Endothelial cell (in vitro differentiated cells): ENCODE data around the gene SYCE3. TPM values are rescaled to one million over a fixed set of nuclear protein-coding genes. Genes with fewer than 3 reads are reported as not detected.
"Not testable (repeated sequence)": the region's sequence is repeated elsewhere in the genome, so short reads cannot be mapped to it uniquely, and the experiment has no call there.

Experiments used
- DNase-seq: peaks from one replicate; pipeline ENCODE4 v3.0.0; 2021; ENCODE audit warnings: low spot score
- H3K27ac Mint-ChIP-seq: one replicate; pipeline ENCODE4 v1.8.0; 2021; ENCODE audit warnings: mixed read lengths, inconsistent platforms; ENCODE audit not compliant: unreplicated experiment
- H3K27me3 Mint-ChIP-seq: one replicate; pipeline ENCODE4 v1.8.0; 2021; ENCODE audit warnings: mild to moderate bottlenecking, moderate library complexity, mixed read lengths, inconsistent platforms; ENCODE audit not compliant: unreplicated experiment
- H3K36me3 Mint-ChIP-seq: one replicate; pipeline ENCODE4 v1.8.0; 2021; ENCODE audit warnings: mild to moderate bottlenecking, low read depth, mixed read lengths, inconsistent platforms; ENCODE audit not compliant: unreplicated experiment
- H3K4me1 Mint-ChIP-seq: one replicate; pipeline ENCODE4 v1.8.0; 2021; ENCODE audit warnings: mild to moderate bottlenecking, mixed read lengths, inconsistent platforms; ENCODE audit not compliant: unreplicated experiment
- H3K4me3 Mint-ChIP-seq: one replicate; pipeline ENCODE4 v1.8.0; 2021; ENCODE audit warnings: mild to moderate bottlenecking, mixed read lengths, inconsistent platforms; ENCODE audit not compliant: unreplicated experiment
- H3K9me3 Mint-ChIP-seq: one replicate; pipeline ENCODE4 v1.8.0; 2021; ENCODE audit warnings: mixed read lengths, inconsistent platforms; ENCODE audit not compliant: unreplicated experiment
- total RNA-seq: library from RNA; stranded (reverse); fragmentation: NEBNext Ultra II Directional; extraction: Animal tissue kit (Norgen Biotek cat#: 25700); gene quantifications from one replicate; pipeline ENCODE4 v1.2.1, GENCODE V29; 2021; ENCODE audit not compliant: unreplicated experiment
- TF ChIP-seq, protein P1 (sequence below): fragments of 200-600 bp; sonication (generic); IDR thresholded peaks from one replicate; pipeline ENCODE4 v1.5.0; 2021; ENCODE audit warnings: antibody characterized with exemption; ENCODE audit not compliant: unreplicated experiment

The SYCE3 gene
- total RNA-seq, 1 donor from 2014 or later: not detected

DNA sequence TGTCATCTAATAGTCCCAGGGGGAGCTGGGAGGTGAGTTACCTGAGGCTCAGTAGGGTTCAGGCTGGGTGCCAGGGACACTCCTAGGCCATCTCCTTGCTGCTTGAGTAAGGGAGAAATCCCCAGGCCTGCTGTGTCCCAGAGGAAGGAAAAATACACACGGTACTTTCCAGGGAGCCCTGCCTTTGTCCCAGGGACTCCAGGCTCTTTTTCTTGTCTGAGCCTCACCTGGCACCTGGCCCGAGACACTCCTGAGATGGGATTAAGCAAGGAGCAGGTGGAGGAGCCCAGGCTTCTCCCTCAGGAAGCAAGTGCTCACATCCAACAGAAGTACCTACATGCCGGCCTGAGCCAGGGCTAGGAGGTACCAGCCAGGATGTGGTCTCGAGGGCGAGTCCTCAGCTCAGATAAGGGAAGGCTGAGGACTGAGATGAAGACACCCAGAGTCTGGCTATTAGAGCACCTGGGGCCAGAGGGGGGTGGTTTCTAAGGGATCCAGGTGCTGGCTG lies 17.9 kb downstream of the SYCE3 start:
- no peaks in the 10 kb centered on the region for H3K27me3 Mint-ChIP-seq
- no peak for DNase-seq
- TF ChIP-seq, protein P1, sequence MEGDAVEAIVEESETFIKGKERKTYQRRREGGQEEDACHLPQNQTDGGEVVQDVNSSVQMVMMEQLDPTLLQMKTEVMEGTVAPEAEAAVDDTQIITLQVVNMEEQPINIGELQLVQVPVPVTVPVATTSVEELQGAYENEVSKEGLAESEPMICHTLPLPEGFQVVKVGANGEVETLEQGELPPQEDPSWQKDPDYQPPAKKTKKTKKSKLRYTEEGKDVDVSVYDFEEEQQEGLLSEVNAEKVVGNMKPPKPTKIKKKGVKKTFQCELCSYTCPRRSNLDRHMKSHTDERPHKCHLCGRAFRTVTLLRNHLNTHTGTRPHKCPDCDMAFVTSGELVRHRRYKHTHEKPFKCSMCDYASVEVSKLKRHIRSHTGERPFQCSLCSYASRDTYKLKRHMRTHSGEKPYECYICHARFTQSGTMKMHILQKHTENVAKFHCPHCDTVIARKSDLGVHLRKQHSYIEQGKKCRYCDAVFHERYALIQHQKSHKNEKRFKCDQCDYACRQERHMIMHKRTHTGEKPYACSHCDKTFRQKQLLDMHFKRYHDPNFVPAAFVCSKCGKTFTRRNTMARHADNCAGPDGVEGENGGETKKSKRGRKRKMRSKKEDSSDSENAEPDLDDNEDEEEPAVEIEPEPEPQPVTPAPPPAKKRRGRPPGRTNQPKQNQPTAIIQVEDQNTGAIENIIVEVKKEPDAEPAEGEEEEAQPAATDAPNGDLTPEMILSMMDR: no peak
- no peaks in the 10 kb centered on the region for H3K36me3 Mint-ChIP-seq
- H3K9me3 Mint-ChIP-seq: no peaks in the 10 kb centered on the region
- H3K4me1 Mint-ChIP-seq: peaks cover 1% of the 10 kb centered on the region
- no peak overlapping the region for H3K27ac Mint-ChIP-seq
- H3K4me3 Mint-ChIP-seq: no peak overlapping the region

DNA sequence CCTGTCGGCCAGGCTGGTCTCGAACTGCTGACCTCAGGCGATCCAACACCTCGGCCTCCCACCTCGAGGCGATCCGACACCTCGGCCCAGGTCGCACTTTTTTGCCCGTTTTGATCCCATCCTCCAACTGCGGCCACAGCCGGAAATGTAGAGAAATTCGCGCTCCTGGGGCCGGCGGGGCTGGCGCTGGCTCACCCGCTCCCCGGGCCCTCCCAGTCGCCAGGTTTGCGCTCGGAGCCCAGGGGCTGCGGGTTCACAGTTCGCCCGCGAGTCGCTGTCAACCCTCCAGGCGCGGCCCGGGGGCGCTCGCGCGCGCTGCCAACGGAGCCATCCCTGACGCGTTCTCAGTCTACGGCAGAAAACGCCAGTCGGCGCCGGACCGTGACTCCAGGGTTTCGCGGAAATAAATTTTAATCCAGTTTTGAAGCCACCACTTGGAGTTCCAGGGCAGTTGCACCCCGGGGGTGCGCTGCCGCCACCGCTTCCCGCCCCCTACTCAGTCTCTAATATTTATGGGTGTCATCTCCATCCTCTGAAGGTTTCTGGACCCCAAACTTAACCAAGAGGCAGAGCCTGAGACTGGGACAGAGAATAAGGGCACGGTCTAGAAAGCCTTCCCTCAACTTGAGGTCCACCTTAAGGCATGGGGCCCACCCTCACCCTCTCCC lies 18.5 kb downstream of the SYCE3 start:
- Mint-ChIP-seq H3K4me3 (no peak overlapping the region), H3K36me3 (no peaks in the 10 kb centered on the region), H3K27me3 (no peaks in the 10 kb centered on the region), H3K9me3 (no peaks in the 10 kb centered on the region), H3K27ac (no peak overlapping the region), H3K4me1 (no peaks in the 10 kb centered on the region)
- TF ChIP-seq, protein P1: peak; percentile 41
- peak; percentile 88 for DNase-seq

- H3K9me3 Mint-ChIP-seq: no peaks in the 10 kb centered on the region
Measured at GRCh38 chr22:50542416-50542927, 20.2 kb downstream of the SYCE3 start.

GRCh38 chr22:50541667-50542026 lies 21.1 kb downstream of the SYCE3 start:
- not testable (repeated sequence) for H3K9me3 Mint-ChIP-seq, H3K27me3 Mint-ChIP-seq, H3K27ac Mint-ChIP-seq, DNase-seq, H3K36me3 Mint-ChIP-seq, H3K4me3 Mint-ChIP-seq, H3K4me1 Mint-ChIP-seq

More at GRCh38 chr22:50542416-50542927, 20.2 kb downstream of the SYCE3 start:
- Mint-ChIP-seq H3K27ac (no peak overlapping the region), H3K27me3 (peaks cover 2% of the 10 kb centered on the region), H3K4me3 (no peak overlapping the region), H3K36me3 (no peaks in the 10 kb centered on the region), H3K4me1 (peaks cover 6% of the 10 kb centered on the region)
- no peak for DNase-seq
- TF ChIP-seq, protein P1: no peak

DNA sequence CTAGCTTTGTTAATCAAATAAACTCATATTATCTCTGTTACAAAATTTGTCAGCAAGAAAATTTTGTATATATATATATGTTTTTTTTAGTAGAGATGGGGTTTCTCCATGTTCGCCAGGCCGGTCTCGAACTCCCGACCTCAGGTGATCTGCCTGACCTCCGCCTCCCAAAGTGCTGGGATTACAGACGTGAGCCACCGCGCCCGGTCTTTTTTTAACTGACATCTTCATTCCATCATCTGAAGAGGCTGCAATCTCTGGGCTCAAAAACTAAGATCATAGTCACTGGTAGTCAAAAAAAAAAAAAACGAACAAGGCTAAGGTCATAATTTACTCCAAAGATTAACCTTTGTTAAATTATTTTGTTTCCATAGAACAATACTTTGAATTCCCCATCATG lies 22.3 kb downstream of the SYCE3 start:
- TF ChIP-seq, protein P1: no peak
- no peak overlapping the region for H3K4me3 Mint-ChIP-seq
- H3K36me3 Mint-ChIP-seq: no peaks in the 10 kb centered on the region
- no peak for DNase-seq
- H3K27ac Mint-ChIP-seq: no peak overlapping the region
- H3K4me1 Mint-ChIP-seq: peaks cover 6% of the 10 kb centered on the region
- no peaks in the 10 kb centered on the region for H3K9me3 Mint-ChIP-seq
- H3K27me3 Mint-ChIP-seq: peaks cover 2% of the 10 kb centered on the region
